Left ventricle myocardium inferior (tissue), 1 donor: ENCODE results near the gene MED15. TPM values are rescaled to one million over a fixed set of nuclear protein-coding genes. Genes with fewer than 3 reads are reported as not detected.

ENCODE experiments used
- DNase-seq: peaks from one replicate; pipeline ENCODE4 v3.0.0-alpha.2; 2020
- H3K27ac ChIP-seq: fragments of 200-600 bp; replicated peaks from 2 replicates; pipeline ENCODE4 v1.8.0; 2021
- H3K27me3 ChIP-seq: fragments of 200-600 bp; 2 replicates; pipeline ENCODE4 v1.8.0; 2021; ENCODE audit warnings: low read depth
- H3K36me3 ChIP-seq: fragments of 200-600 bp; 2 replicates; pipeline ENCODE4 v1.8.0; 2021
- H3K4me1 ChIP-seq: fragments of 200-600 bp; 2 replicates; pipeline ENCODE4 v1.8.0; 2021
- H3K4me3 ChIP-seq: fragments of 200-600 bp; 2 replicates; pipeline ENCODE4 v1.8.0; 2021; ENCODE audit warnings: mild to moderate bottlenecking, moderate library complexity
- H3K9me3 ChIP-seq: fragments of 200-600 bp; replicated peaks from 2 replicates; pipeline ENCODE4 v1.8.0; 2021
- CTCF ChIP-seq: fragments of 200-600 bp; IDR thresholded peaks from 2 replicates; pipeline ENCODE4 v1.8.0; 2021; ENCODE audit warnings: antibody characterized with exemption, mild to moderate bottlenecking, borderline replicate concordance
- intact Hi-C: fragments of 100-400 bp; cut with micrococcal nuclease; formaldehyde crosslinking; loops from one replicate; pipeline ENCODE4 v1.11.0; 2022
- total RNA-seq: library from RNA; stranded (reverse); fragmentation: NEBNext Ultra II Directional; extraction: Animal tissue kit (Norgen Biotek cat#: 25700); gene quantifications from one replicate; pipeline ENCODE4 v1.2.1, GENCODE V29; 2021
- donor health status: DM: no; HTN: yes; CAD: no; lungs with severe emphysema.

Gene MED15
- total RNA-seq, 1 donor from 2014 or later: 40.3 TPM

GRCh38 chr22:20601308-20601707 is 93.9 kb downstream of the MED15 start:
- no peaks in the 10 kb centered on the region for H3K36me3 ChIP-seq
- no peak overlapping the region for H3K27ac ChIP-seq
- no peaks in the 10 kb centered on the region for H3K9me3 ChIP-seq
- intact Hi-C loops: no loop called here
- no peak overlapping the region for H3K4me3 ChIP-seq
- DNase-seq: no peak
- TF ChIP-seq CTCF: no peak
- no peaks in the 10 kb centered on the region for H3K4me1 ChIP-seq
- H3K27me3 ChIP-seq: peaks cover 12% of the 10 kb centered on the region

- Histone ChIP-seq H3K4me1 (no peaks in the 10 kb centered on the region), H3K27me3 (peaks cover 24% of the 10 kb centered on the region), H3K36me3 (no peaks in the 10 kb centered on the region), H3K9me3 (no peaks in the 10 kb centered on the region), H3K27ac (no peak overlapping the region), H3K4me3 (no peak overlapping the region)
- intact Hi-C loops: no loop called here
- DNase-seq: no peak
- TF ChIP-seq CTCF: no peak
These were observed 95.3 kb downstream of the MED15 start for GRCh38 chr22:20602609-20603164.

GRCh38 chr22:20604092-20604747 is 96.8 kb downstream of the MED15 start:
- DNase-seq: no peak
- intact Hi-C loops: no loop called here
- no peak overlapping the region for H3K4me3 ChIP-seq
- H3K27ac ChIP-seq: no peak overlapping the region
- H3K27me3 ChIP-seq: peaks cover 24% of the 10 kb centered on the region
- H3K36me3 ChIP-seq: no peaks in the 10 kb centered on the region
- no peak for TF ChIP-seq CTCF
- no peaks in the 10 kb centered on the region for H3K9me3 ChIP-seq
- no peaks in the 10 kb centered on the region for H3K4me1 ChIP-seq

- no peak for TF ChIP-seq CTCF
- intact Hi-C loops: no loop called here
- Histone ChIP-seq H3K4me3 (no peak overlapping the region), H3K27me3 (peaks cover 24% of the 10 kb centered on the region), H3K9me3 (no peaks in the 10 kb centered on the region), H3K27ac (no peak overlapping the region), H3K4me1 (no peaks in the 10 kb centered on the region), H3K36me3 (no peaks in the 10 kb centered on the region)
- no peak for DNase-seq
These were observed 97.4 kb downstream of the MED15 start for GRCh38 chr22:20604776-20605221.

- intact Hi-C loops: no loop called here
- TF ChIP-seq CTCF: no peak
- Histone ChIP-seq H3K9me3 (no peaks in the 10 kb centered on the region), H3K36me3 (no peaks in the 10 kb centered on the region), H3K27me3 (peaks cover 24% of the 10 kb centered on the region), H3K4me3 (no peak overlapping the region), H3K4me1 (no peaks in the 10 kb centered on the region), H3K27ac (no peak overlapping the region)
- DNase-seq: no peak
These were observed 97.9 kb downstream of the MED15 start for GRCh38 chr22:20605328-20605727.
